ENCODE measurements around the gene PLPP6. TPM values are rescaled to one million over a fixed set of nuclear protein-coding genes. Genes with fewer than 3 reads are reported as not detected.

The PLPP6 gene
- total and polyA plus RNA-seq, 2 donors (not counting 3 experiments of a cell fraction or from before 2014, with no cell fraction given): 6.3 to 6.4 TPM

GRCh38 chr9:4691795-4692194 is 29.7 kb downstream of the PLPP6 start:
- no peak overlapping the region for H3K9ac ChIP-seq (replicated peaks; ENCODE audit: extremely low read depth, insufficient read depth, low read length)
- POLR2A ChIA-PET: no interaction called here
- BruUV-seq (replicated peaks): no TSS peak
- H3K36me3 ChIP-seq (ENCODE audit: control insufficient read depth in 2 of 2, extremely low read depth in 1 of 2, insufficient read depth in 2 of 2, low read length in 2 of 2): peaks cover 0 to under 1% of the 10 kb centered on the region in 2 experiments
- FAIRE-seq: no peak
- no peaks in the 10 kb centered on the region for H3K9me1 ChIP-seq (replicated peaks; ENCODE audit: control insufficient read depth, extremely low read depth, insufficient read depth, low read length)
- no peak overlapping the region for H3K4me3 ChIP-seq (replicated peaks in 1 of 3; ENCODE audit: insufficient read depth in 1 of 3, low read depth in 1 of 3, low read length in 3 of 3)
- H3K9me3 ChIP-seq (replicated peaks; ENCODE audit: control insufficient read depth, insufficient read depth, low read length): no peaks in the 10 kb centered on the region
- H4K20me1 ChIP-seq (replicated peaks; ENCODE audit: control insufficient read depth, extremely low read depth, insufficient read depth, low read length): no peaks in the 10 kb centered on the region
- intact Hi-C loops (cut with micrococcal nuclease) (no loop called here), dilution Hi-C loops (cut with MboI; ENCODE audit: extremely low pct_ligation_motif_present, low sequenced_read_pairs) (no loop called here)
- H3K27me3 ChIP-seq (ENCODE audit: control insufficient read depth in 2 of 2, insufficient read depth in 2 of 2, low read length in 2 of 2): no peaks in the 10 kb centered on the region
- peaks cover 5% of the 10 kb centered on the region for H3K79me2 ChIP-seq (ENCODE audit: control insufficient read depth, insufficient read depth, low read length)
- H2AFZ ChIP-seq (ENCODE audit: low read depth, low read length): no peak overlapping the region
- DNase-seq (ENCODE audit: low read depth, low spot score): no peak
- TF ChIP-seq CTCF (IDR thresholded peaks at IDR 0.05; ENCODE audit: extremely low read depth in 1 of 2, insufficient read depth in 1 of 2, low read depth in 1 of 2, low read length in 2 of 2) (no peak), MAX (IDR thresholded peaks at IDR 0.05; ENCODE audit: insufficient read depth, insufficient read length) (no peak), GATA2 (IDR thresholded peaks at IDR 0.05; ENCODE audit: insufficient read depth, insufficient read length, low read depth, low read length) (no peak)
- no peak overlapping the region for H3K27ac ChIP-seq (ENCODE audit: insufficient read depth, low read depth, low read length)
- no peak overlapping the region for H3K4me2 ChIP-seq (ENCODE audit: insufficient read depth, low read length)
- H3K4me1 ChIP-seq (ENCODE audit: control insufficient read depth, extremely low read depth, insufficient read depth, low read length): no peaks in the 10 kb centered on the region
- CTCF ChIA-PET: no interaction called here

- dilution Hi-C loops (cut with MboI; ENCODE audit: extremely low pct_ligation_motif_present, low sequenced_read_pairs): no loop called here
- FAIRE-seq: no peak
- no TSS peak for BruUV-seq (replicated peaks)
- Histone ChIP-seq H3K36me3 (ENCODE audit: control insufficient read depth in 2 of 2, extremely low read depth in 1 of 2, insufficient read depth in 2 of 2, low read length in 2 of 2) (peaks cover 0 to 8% of the 10 kb centered on the region in 2 experiments), H3K4me1 (ENCODE audit: control insufficient read depth, extremely low read depth, insufficient read depth, low read length) (no peaks in the 10 kb centered on the region), H3K9me3 (replicated peaks; ENCODE audit: control insufficient read depth, insufficient read depth, low read length) (no peaks in the 10 kb centered on the region), H4K20me1 (replicated peaks; ENCODE audit: control insufficient read depth, extremely low read depth, insufficient read depth, low read length) (no peaks in the 10 kb centered on the region), H3K79me2 (ENCODE audit: control insufficient read depth, insufficient read depth, low read length) (peaks cover 3% of the 10 kb centered on the region), H3K4me2 (ENCODE audit: insufficient read depth, low read length) (no peak overlapping the region), H3K27me3 (ENCODE audit: control insufficient read depth in 2 of 2, insufficient read depth in 2 of 2, low read length in 2 of 2) (no peaks in the 10 kb centered on the region), H3K27ac (ENCODE audit: insufficient read depth, low read depth, low read length) (no peak overlapping the region), H3K4me3 (replicated peaks in 1 of 3; ENCODE audit: insufficient read depth in 1 of 3, low read depth in 1 of 3, low read length in 3 of 3) (no peak overlapping the region), H2AFZ (ENCODE audit: low read depth, low read length) (no peak overlapping the region), H3K9ac (replicated peaks; ENCODE audit: extremely low read depth, insufficient read depth, low read length) (no peak overlapping the region), H3K9me1 (replicated peaks; ENCODE audit: control insufficient read depth, extremely low read depth, insufficient read depth, low read length) (no peaks in the 10 kb centered on the region)
- DNase-seq (ENCODE audit: low read depth, low spot score): no peak
- CTCF ChIA-PET: no interaction called here
- POLR2A ChIA-PET: no interaction called here
- intact Hi-C loops (cut with micrococcal nuclease): no loop called here
- no peak for TF ChIP-seq GATA2 (IDR thresholded peaks at IDR 0.05; ENCODE audit: insufficient read depth, insufficient read length, low read depth, low read length)
- no peak for TF ChIP-seq MYC (IDR thresholded peaks at IDR 0.05; ENCODE audit: low read depth, low read length)
- TF ChIP-seq FOS (IDR thresholded peaks at IDR 0.05; ENCODE audit: borderline replicate concordance, insufficient read depth, low read length): no peak
- no peak for TF ChIP-seq EZH2 (IDR thresholded peaks at IDR 0.05; ENCODE audit: borderline replicate concordance, low read depth, low read length, severe bottlenecking)
- no peak for TF ChIP-seq MAX (IDR thresholded peaks at IDR 0.05; ENCODE audit: insufficient read depth, insufficient read length)
- no peak for TF ChIP-seq CTCF (IDR thresholded peaks at IDR 0.05; ENCODE audit: extremely low read depth in 1 of 2, insufficient read depth in 1 of 2, low read depth in 1 of 2, low read length in 2 of 2)
- no peak for TF ChIP-seq JUN (IDR thresholded peaks at IDR 0.05; ENCODE audit: borderline replicate concordance, insufficient read depth, insufficient read length, low read depth)
- no peak for TF ChIP-seq POLR2AphosphoS5 (IDR thresholded peaks at IDR 0.05; ENCODE audit: insufficient read depth, low read depth, low read length)
- no peak for TF ChIP-seq POLR2A (IDR thresholded peaks at IDR 0.05; ENCODE audit: low read depth, low read length)
Observed at GRCh38 chr9:4700091-4700490, 38.0 kb downstream of the PLPP6 start.
